ENCODE results near the gene MAPK8IP1. TPM values are rescaled to one million over a fixed set of nuclear protein-coding genes. Genes with fewer than 3 reads are reported as not detected.

The MAPK8IP1 gene
- total RNA-seq, 6 experiments from 2014 or later: 1.7 to 6.2 (median 2.6) TPM

DNA sequence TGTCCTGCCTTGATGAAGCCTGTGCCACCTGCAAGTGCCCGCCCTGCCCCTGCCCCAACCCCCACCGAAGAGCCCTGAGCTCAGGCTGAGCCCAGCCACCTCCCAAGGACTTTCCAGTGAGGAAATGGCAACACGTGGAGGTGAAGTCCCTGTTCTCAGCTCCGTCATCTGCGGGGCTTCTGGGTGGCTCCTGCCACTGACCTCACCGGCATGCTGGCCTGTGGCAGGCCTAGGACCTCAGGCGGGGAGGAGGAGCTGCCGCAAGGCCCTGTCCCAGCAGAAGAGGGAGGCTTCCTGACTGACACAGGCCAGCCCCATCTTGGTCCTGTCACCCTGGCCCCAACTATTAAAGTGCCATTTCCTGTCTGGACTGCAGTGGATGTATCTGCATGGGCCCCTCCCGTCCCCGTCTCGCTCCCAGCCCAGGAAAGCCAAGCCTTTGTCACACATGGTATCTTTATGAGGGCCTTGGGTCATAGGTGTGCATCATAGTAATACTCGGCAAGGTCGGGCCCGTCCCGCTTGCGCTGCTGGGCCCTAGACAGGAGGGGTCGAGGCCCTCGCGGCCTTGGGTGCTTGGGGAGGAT is 20.7 kb downstream of the MAPK8IP1 start:
- Histone ChIP-seq H3K9me3 (no peaks in the 10 kb centered on the region), H3K36me3 (peaks cover 0 to 22% (median 7%) of the 10 kb centered on the region in 4 donors), H3K4me1 (no peaks in the 10 kb centered on the region), H3K27me3 (no peaks in the 10 kb centered on the region), H3K4me3 (no peak overlapping the region), H3K27ac (no peak overlapping the region)
- 50% methylated on average over 4 of the region's 19 CpGs for WGBS (ENCODE audit: insufficient coverage, low coverage, low lambda C conversion rate, missing lambda C conversion rate)
- TF ChIP-seq, protein P1, sequence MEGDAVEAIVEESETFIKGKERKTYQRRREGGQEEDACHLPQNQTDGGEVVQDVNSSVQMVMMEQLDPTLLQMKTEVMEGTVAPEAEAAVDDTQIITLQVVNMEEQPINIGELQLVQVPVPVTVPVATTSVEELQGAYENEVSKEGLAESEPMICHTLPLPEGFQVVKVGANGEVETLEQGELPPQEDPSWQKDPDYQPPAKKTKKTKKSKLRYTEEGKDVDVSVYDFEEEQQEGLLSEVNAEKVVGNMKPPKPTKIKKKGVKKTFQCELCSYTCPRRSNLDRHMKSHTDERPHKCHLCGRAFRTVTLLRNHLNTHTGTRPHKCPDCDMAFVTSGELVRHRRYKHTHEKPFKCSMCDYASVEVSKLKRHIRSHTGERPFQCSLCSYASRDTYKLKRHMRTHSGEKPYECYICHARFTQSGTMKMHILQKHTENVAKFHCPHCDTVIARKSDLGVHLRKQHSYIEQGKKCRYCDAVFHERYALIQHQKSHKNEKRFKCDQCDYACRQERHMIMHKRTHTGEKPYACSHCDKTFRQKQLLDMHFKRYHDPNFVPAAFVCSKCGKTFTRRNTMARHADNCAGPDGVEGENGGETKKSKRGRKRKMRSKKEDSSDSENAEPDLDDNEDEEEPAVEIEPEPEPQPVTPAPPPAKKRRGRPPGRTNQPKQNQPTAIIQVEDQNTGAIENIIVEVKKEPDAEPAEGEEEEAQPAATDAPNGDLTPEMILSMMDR (IDR thresholded peaks at IDR 0.05): no peak
- TF ChIP-seq POLR2A (IDR thresholded peaks at IDR 0.05): no peak
- intact Hi-C loops (cut with DNase I): no loop called here
- ATAC-seq (peak in 1 of 4 donors; percentile 1), DNase-seq (no peak)

DNA sequence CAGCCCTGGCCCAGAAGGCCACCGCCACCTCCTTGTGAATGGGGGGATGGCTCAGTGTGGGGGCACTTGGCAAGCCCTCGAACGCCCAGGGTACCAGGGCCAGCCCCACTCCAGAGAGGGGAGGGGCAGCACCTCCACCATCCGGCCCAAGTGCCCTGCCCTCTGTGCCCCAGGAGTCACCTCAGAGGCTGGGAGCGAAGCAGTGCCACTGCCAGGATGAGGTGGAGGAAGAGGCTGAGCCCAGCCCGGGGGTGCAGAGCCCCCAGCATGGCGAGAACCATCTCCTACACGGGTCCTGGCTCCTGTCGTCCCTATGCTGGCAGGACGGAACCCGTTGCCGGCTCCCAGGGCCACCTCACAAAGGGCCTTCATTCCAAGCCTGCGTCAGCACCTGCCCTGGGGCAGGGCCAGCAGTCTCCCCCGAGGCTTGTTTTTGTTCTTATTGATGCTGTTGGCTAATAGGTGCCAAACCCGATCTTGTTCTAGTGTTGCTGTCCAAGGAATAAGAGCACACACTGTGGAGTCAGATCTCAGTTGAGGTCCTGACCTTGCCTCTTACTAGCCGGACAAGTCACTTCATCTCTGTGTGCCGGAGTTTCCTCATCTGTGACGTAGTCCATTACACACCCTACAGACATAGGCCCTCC is 21.6 kb downstream of the MAPK8IP1 start, which contains the start of gene FREY1:
Gene FREY1, minus strand, starts transcription at position 307 of the 647 bp plus-strand sequence. Its CDS starts 26 bp downstream, at position 281.
- Histone ChIP-seq H3K36me3 (peaks cover 0 to 31% (median 11%) of the 10 kb centered on the region in 4 donors), H3K4me3 (no peak within 1 kb of the TSS), H3K9me3 (no peaks in the 10 kb centered on the region), H3K27ac (no peak within 1 kb of the TSS), H3K27me3 (no peaks in the 10 kb centered on the region), H3K4me1 (peaks cover 0 to 4% (median 2%) of the 10 kb centered on the region in 4 donors)
- 39% methylated on average over 3 of the region's 18 CpGs for WGBS (ENCODE audit: insufficient coverage, low coverage, low lambda C conversion rate, missing lambda C conversion rate)
- ATAC-seq (peak; percentile 10 to 24 (median 16)), DNase-seq (no peak)
- intact Hi-C loops (cut with DNase I): no loop called here
- TF ChIP-seq, protein P1 (IDR thresholded peaks at IDR 0.05): no peak
- no peak for TF ChIP-seq POLR2A (IDR thresholded peaks at IDR 0.05)

DNA sequence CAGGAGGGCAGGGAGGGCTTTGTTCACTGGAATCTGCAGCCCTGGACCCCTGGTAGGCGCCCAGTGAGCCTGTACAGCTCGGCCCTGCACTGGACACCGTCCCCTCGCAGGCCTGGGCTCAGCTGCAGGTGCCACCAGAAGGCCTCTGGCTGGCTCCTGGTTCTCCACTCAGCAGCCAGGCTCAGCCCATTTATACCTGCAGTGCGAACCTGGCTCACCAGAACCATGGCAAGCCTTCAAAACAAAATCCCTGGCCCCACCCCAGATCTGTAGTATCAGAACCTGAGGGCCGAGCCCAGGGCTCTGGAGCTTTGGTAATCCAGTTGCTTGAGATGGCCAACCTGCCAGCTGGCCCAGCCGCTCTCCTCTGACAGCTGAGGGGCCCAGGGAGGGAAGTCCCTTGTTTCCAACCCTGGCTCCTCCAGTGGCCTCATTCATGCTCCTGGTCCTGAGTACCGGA is 22.5 kb downstream of the MAPK8IP1 start:
- peaks cover 0 to 31% (median 11%) of the 10 kb centered on the region in 4 donors for H3K36me3 ChIP-seq
- H3K27me3 ChIP-seq: no peaks in the 10 kb centered on the region
- intact Hi-C loops (cut with DNase I): no loop called here
- TF ChIP-seq POLR2A (IDR thresholded peaks at IDR 0.05): no peak
- TF ChIP-seq, protein P1 (IDR thresholded peaks at IDR 0.05): no peak
- H3K4me3 ChIP-seq: no peak overlapping the region
- no peaks in the 10 kb centered on the region for H3K9me3 ChIP-seq
- WGBS (ENCODE audit: insufficient coverage, low coverage, low lambda C conversion rate, missing lambda C conversion rate): no CpG with 5 or more reads among the region's 8 CpGs
- no peak overlapping the region for H3K27ac ChIP-seq
- DNase-seq: no peak
- H3K4me1 ChIP-seq: peaks cover 0 to 12% (median 6%) of the 10 kb centered on the region in 4 donors
- peak in 1 of 4 donors; percentile 5 for ATAC-seq

DNA sequence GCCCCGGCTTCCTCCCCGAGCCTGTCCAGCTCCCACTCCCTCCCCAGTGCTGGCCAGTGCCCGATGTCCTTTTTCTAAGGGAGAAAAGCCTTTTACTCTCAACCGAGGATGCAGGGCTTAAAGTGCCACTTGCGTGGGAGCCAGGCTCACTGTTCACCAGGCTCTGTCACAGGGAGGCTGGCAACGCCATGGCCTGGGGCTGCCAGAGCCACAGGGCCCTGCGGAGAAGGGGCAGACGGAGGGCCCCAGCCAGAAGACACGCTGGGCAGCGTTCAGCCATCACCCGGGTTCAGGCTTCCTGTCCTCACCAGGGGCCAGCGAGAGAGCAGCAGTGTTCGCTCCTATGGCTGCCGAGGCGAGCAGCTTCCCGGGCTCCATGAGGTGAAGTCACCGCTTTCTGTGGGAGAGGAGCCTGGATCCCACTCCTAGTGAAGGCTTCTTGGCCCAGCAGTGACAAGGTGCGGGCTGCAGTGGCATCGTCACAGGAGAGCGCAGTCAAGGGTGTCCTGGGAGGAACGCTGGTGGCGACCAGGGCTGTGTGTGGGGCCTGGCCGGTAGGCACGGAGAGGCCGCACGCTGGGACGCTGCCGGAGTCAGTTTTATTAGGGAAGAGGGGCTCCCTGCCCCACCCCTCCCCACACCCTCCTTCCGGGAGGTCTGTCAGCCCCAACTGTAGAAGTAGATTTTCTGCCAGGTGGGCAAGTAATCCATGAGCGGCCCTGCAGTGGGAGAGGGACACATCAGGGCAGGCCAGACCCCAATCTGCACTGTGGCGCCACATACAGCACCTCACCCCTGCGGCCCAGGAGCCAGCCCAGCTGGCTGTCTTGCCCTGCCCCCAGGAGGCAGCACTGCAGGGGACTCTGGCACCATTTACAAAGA is 24.4 kb downstream of the MAPK8IP1 start:
- peaks cover 0 to 29% (median 13%) of the 10 kb centered on the region in 4 donors for H3K4me1 ChIP-seq
- DNase-seq (no peak), ATAC-seq (no peak)
- intact Hi-C loops (cut with DNase I): no loop called here
- TF ChIP-seq, protein P1 (IDR thresholded peaks at IDR 0.05): no peak
- TF ChIP-seq POLR2A (IDR thresholded peaks at IDR 0.05): no peak
- peaks cover 0 to 49% (median 13%) of the 10 kb centered on the region in 4 donors for H3K36me3 ChIP-seq
- H3K27ac ChIP-seq: no peak overlapping the region
- no peaks in the 10 kb centered on the region for H3K9me3 ChIP-seq
- no peak overlapping the region for H3K4me3 ChIP-seq
- no peaks in the 10 kb centered on the region for H3K27me3 ChIP-seq
- no CpG with 5 or more reads among the region's 32 CpGs for WGBS (ENCODE audit: insufficient coverage, low coverage, low lambda C conversion rate, missing lambda C conversion rate)
